Measurements from ENCODE around the gene NUB1. TPM values are rescaled to one million over a fixed set of nuclear protein-coding genes. Genes with fewer than 3 reads are reported as not detected.

The NUB1 gene
- polyA plus RNA-seq, 1 donor (not counting 4 experiments of a cell fraction or from before 2014, with no cell fraction given) = 34.6 TPM

GRCh38 chr7:151406886-151407583 is 65.4 kb downstream of the NUB1 start:
- Histone ChIP-seq H3K27me3 (ENCODE audit: control insufficient read depth, extremely low read depth, insufficient read depth, low read length) (peaks cover 48% of the 10 kb centered on the region), H3K36me3 (ENCODE audit: control insufficient read depth in 2 of 2, extremely low read depth in 1 of 2, insufficient read depth in 2 of 2, low read length in 2 of 2) (no peaks in the 10 kb centered on the region), H3K4me3 (ENCODE audit: control insufficient read depth in 2 of 3, extremely low read depth in 1 of 3, insufficient read depth in 2 of 3, low read depth in 1 of 3, low read length in 3 of 3) (no peak overlapping the region), H3K9ac (ENCODE audit: control insufficient read depth, extremely low read depth, insufficient read depth, low read length) (no peak overlapping the region), H2AFZ (ENCODE audit: control insufficient read depth, low read length) (no peak overlapping the region), H3K4me2 (ENCODE audit: control insufficient read depth, extremely low read depth, insufficient read depth, low read depth, low read length) (no peak overlapping the region), H3K9me1 (ENCODE audit: control insufficient read depth, extremely low read depth, insufficient read depth, low read length) (no peaks in the 10 kb centered on the region), H3K79me2 (ENCODE audit: control insufficient read depth, insufficient read depth, low read length) (no peaks in the 10 kb centered on the region), H3K9me3 (ENCODE audit: control insufficient read depth, low read depth, low read length) (no peaks in the 10 kb centered on the region), H3K4me1 (ENCODE audit: control insufficient read depth, extremely low read depth, insufficient read depth, low read length) (peaks cover 3% of the 10 kb centered on the region), H4K20me1 (ENCODE audit: control insufficient read depth, extremely low read depth, insufficient read depth, low read length) (peaks cover 3% of the 10 kb centered on the region), H3K27ac (ENCODE audit: control insufficient read depth, insufficient read depth, low read length) (no peak overlapping the region)
- TF ChIP-seq CTCF (optimal IDR thresholded peaks at IDR 0.05 in 1 of 3, IDR thresholded peaks at IDR 0.05 in 1 of 3, conservative IDR thresholded peaks at IDR 0.05 in 1 of 3; ENCODE audit: extremely low read depth in 1 of 3, insufficient read depth in 2 of 3, low read length in 3 of 3) (no peak), EZH2 (IDR thresholded peaks at IDR 0.05; ENCODE audit: low read length) (no peak)
- no peak for FAIRE-seq
- dilution Hi-C loops (cut with MboI; ENCODE audit: extremely low pct_ligation_motif_present, low sequenced_read_pairs) = no loop called here
- DNase-seq (ENCODE audit: low read depth, low spot score) = no peak

- H2AFZ ChIP-seq (ENCODE audit: control insufficient read depth, low read length) = no peak overlapping the region
- no peak overlapping the region for H3K4me3 ChIP-seq (ENCODE audit: control insufficient read depth in 2 of 3, extremely low read depth in 1 of 3, insufficient read depth in 2 of 3, low read depth in 1 of 3, low read length in 3 of 3)
- dilution Hi-C loops (cut with MboI; ENCODE audit: extremely low pct_ligation_motif_present, low sequenced_read_pairs) = no loop called here
- no peaks in the 10 kb centered on the region for H3K79me2 ChIP-seq (ENCODE audit: control insufficient read depth, insufficient read depth, low read length)
- no peaks in the 10 kb centered on the region for H3K9me1 ChIP-seq (ENCODE audit: control insufficient read depth, extremely low read depth, insufficient read depth, low read length)
- H3K9me3 ChIP-seq (ENCODE audit: control insufficient read depth, low read depth, low read length) = no peaks in the 10 kb centered on the region
- H3K4me2 ChIP-seq (ENCODE audit: control insufficient read depth, extremely low read depth, insufficient read depth, low read depth, low read length) = no peak overlapping the region
- peaks cover 3% of the 10 kb centered on the region for H4K20me1 ChIP-seq (ENCODE audit: control insufficient read depth, extremely low read depth, insufficient read depth, low read length)
- H3K36me3 ChIP-seq (ENCODE audit: control insufficient read depth in 2 of 2, extremely low read depth in 1 of 2, insufficient read depth in 2 of 2, low read length in 2 of 2) = no peaks in the 10 kb centered on the region
- FAIRE-seq = no peak
- H3K4me1 ChIP-seq (ENCODE audit: control insufficient read depth, extremely low read depth, insufficient read depth, low read length) = peaks cover 3% of the 10 kb centered on the region
- DNase-seq (ENCODE audit: low read depth, low spot score) = no peak
- H3K27ac ChIP-seq (ENCODE audit: control insufficient read depth, insufficient read depth, low read length) = no peak overlapping the region
- no peak for TF ChIP-seq EZH2 (IDR thresholded peaks at IDR 0.05; ENCODE audit: low read length)
- no peak for TF ChIP-seq CTCF (optimal IDR thresholded peaks at IDR 0.05 in 1 of 3, IDR thresholded peaks at IDR 0.05 in 1 of 3, conservative IDR thresholded peaks at IDR 0.05 in 1 of 3; ENCODE audit: extremely low read depth in 1 of 3, insufficient read depth in 2 of 3, low read length in 3 of 3)
- H3K9ac ChIP-seq (ENCODE audit: control insufficient read depth, extremely low read depth, insufficient read depth, low read length) = no peak overlapping the region
- H3K27me3 ChIP-seq (ENCODE audit: control insufficient read depth, extremely low read depth, insufficient read depth, low read length) = peaks cover 55% of the 10 kb centered on the region
Measured at GRCh38 chr7:151408498-151408838, 66.9 kb downstream of the NUB1 start.
